HK-2 (cell line): ENCODE measurements around the gene EGR1.
A peak's percentile ranks its signal among the peaks of the same experiment; 100 is the strongest.
"Not testable (repeated sequence)": the region's sequence is repeated elsewhere in the genome, so short reads cannot be mapped to it uniquely, and the experiment has no call there.

Experiments used
- DNase-seq: peaks from one replicate; pipeline ENCODE4 v3.0.0-alpha.2; 2018; ENCODE audit not compliant: unreplicated experiment

The EGR1 gene

GRCh38 chr5:138469540-138470321 lies 4.5 kb downstream of the EGR1 start:
- DNase-seq: no peak

DNA sequence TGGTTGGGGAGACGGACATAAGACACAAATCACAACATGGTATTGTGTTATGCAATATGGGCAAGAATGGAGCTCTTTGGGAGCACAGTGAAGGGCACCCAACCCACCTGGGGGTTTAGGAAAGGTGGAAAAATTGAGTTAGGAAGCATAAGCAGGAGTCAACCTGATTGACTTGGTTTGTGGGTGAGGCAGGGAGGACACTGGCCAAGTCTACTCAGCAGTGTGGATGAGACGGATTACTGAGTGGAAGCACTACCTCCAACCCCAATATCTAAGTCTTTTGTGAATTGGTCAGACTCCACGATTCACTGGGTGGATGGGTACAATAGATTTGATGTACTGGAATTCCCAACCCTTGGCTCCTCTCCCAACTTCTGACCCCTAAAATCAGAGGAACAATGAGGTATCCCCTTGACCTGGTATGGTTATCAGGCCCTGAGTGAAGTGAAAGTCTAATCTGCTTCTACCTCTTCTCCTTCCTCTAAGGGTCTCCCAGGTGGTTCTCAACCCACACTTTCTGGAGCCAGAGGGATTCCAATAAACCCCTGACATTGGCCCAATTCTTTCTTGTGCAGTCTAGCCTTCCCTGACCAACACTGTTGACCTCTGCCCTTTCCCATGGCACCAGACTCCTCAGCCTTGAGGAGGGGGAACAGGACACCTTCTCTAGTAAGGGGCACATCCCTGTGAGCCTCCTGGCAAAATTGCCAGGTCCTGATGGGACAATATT lies 5.2 kb downstream of the EGR1 start:
- DNase-seq: no peak

DNA sequence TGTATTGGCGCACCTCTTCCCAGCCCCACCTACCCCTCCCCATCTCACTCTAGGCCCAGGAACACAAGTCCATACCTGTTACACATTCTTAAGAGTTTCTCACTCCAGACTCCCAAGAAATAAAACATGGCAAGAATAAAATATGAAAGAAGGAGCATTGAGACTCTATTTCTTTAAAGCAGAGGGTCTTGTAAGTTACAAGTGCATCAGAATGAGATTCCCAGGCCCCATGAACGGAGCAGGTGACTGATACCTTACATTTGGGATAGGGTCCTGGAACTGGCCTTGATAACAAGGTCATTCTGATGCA lies 5.7 kb downstream of the EGR1 start:
- DNase-seq: no peak

DNA sequence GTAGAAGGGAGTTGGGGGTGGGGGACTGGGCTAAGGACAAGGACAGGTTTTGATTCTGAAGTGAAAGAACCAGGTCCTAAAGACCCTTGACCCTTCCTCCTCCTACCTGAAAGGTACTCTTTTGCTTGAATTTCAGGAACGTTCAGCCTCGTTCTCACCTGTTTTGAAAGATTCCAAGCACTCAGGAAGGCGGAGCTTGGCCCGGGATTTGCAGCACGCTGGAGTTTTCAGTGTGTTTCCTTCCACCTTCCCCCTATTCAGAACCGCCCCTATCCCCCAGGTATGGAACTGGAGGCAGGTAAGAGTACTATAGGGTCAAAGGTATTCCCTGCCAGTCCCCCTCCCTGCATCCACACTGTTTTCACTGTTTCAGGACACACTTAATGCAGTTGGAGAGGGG lies 7.1 kb downstream of the EGR1 start:
- no peak for DNase-seq

DNA sequence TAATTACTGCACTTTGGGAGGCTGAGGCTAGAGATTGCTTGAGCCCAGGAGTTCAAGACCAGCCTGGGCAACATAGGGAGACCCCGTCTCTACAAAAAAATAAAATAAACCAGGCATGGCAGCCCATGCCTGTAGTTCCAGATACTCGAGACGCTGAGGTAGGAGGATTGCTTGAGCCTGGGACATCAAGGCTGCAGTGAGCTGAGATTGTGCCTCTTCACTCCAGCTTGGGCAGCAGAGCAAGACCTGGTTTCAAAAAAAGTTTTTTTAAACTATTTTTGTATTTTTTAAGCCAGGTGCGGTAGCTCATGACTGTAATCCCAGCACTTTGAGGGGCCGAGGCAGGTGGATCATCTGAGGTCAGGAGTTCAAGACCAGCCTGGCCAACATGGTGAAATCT lies 7.9 kb downstream of the EGR1 start:
- DNase-seq: not testable (repeated sequence)

- DNase-seq: no peak
Observed at GRCh38 chr5:138476918-138477317, 11.6 kb downstream of the EGR1 start.

DNA sequence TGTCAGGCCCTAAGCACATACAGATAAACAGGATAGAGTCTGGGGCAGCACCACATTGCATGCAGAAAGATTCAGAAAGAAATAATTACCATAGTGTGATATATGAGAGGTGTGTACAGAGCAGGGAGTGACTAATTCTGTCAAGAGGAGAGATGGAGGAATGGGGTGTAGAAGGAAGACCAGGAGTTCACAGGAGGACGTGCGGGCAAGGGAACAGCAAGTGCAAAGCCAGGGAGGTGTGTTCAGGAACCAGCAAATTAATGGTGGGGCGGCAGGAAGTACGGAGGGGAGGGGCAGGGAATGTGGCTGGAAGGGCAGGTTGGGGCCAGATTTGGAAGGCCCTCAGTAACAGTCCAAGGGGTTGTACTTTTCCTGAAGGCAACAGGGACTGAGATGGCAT lies 17.4 kb downstream of the EGR1 start:
- no peak for DNase-seq

GRCh38 chr5:138488481-138488945 lies 23.2 kb downstream of the EGR1 start:
- no peak for DNase-seq

- DNase-seq: no peak
Observed at GRCh38 chr5:138489683-138490061, 24.4 kb downstream of the EGR1 start.

GRCh38 chr5:138490648-138491283 lies 25.5 kb downstream of the EGR1 start:
- no peak for DNase-seq

- DNase-seq: no peak
Observed at GRCh38 chr5:138491284-138491648, 26.0 kb downstream of the EGR1 start.

DNA sequence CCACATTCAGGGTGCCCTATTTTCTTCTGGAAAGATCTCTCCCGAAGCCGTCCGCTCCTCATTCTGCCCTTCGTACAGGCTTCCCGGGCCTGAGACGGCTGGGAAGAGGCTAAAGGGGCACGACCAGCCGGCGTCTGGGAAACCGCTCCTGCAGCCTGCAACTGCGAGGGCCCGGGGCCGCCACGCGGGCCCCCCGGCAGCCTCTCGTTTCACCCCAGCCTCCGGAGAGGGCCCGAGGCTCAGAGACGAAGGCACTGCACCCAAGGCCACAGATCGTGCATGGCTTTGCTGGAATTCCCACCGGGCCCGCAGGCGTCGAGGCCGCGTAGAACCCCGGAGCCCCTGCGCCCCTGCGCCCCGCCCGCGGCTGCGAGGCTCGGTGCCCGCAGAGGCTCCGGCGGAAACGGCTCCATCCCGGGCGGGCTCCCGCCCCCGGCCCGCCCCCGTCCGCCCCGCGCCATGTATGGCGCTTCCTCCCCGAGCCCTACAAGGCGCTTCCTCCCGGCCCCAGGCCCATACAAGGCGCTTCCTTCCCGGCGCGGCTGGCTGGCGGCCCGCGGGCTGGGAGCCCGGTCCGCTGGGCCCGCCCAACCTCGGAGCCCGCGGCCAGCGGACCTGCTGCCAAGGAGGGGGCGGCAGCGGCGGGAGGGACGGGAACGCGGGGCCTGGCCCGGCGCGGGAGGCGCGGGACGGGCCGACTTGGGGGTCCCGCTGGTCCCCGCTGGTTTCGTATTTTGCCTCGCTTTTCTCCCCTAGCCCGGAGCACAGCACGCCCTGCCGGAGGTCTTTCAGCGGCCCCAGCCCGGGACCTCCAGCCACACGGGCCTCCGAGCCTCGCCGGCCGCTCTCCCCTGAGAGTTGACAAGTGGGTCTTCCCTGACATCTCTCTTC lies 26.6 kb downstream of the EGR1 start:
- DNase-seq: peak; percentile 81

DNA sequence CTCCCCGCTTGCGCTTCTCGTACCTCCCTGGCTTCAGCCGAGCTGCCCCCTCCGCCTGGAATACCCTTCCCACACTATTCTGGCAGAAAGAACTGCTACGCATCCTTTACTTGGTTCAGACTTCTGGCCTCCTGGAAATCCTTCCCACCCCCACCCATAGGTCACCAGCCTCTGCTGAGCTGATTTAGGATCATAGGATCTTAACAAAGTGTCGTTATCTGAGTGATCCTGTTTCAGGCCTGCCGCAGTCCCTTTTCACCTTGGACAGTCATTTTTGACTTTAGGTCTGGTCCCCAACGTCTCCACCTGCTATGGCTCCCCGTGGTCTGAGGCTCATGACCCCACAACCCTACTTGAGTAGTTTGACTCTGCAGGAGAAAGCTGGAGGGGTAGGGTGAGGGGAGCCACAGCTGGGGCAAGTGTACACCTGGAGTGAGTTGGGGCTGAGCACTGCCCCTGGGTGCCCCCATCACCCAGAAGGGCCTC lies 27.3 kb downstream of the EGR1 start:
- no peak for DNase-seq

- no peak for DNase-seq
Observed at GRCh38 chr5:138495351-138495750, 30.1 kb downstream of the EGR1 start.

GRCh38 chr5:138498376-138498775 lies 33.1 kb downstream of the EGR1 start:
- DNase-seq: no peak

DNA sequence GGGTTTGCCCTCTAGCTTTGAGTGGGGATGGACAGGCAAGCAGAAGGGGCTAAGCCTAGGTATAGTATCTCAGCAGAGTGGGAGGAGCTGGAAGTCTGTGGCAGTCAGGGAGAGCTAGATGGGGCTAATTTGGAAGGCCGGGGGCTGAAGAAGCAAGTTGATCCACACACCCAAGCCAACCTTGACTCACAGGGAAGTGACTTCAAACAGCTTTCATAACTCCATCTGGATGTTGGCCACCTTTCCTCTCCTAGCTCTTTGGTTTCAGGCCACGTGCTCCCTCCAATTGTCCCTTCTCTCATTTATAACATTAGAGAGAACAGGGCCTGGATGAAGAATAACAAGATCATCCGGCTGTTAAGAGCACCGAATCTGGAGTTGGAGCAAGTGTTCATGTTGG lies 36.8 kb downstream of the EGR1 start:
- no peak for DNase-seq

GRCh38 chr5:138502521-138502920 lies 37.2 kb downstream of the EGR1 start:
- no peak for DNase-seq

DNA sequence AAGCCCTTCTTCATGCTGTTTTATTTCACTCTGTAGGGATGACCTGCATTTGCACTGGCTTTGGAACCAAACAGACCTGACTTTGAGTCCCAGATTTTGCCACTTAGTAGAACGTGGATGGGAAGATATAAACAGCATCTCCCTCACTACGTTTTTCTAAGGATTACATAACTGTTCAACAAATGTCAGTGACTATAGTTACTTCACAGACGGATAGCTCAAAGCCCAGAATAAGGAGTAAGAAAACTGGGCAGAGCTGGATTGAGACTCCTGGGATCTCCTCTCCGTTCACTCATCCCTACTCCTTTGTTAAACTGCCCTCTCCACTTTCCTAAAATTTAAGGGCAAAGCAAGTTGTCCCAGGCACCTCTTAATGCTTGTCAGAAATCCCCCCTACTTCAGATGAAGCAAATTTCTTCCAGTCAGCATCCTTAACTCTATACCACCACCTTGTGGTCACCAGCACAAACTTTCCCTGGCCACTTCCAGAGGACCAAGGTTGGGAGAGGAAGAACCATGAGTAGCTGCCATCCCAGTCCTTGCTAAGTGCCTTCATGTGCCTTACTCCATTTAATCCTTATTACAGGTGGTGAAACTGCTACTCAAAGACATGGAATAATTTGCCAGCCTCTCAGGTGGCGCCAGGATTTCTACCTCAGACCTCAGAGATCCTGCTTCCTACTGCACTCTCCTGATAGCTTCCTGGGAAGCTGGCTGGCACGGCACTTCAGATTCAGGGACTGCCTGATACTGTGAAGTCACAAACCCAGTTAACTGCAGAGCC lies 38.4 kb downstream of the EGR1 start:
- peak; percentile 24 for DNase-seq

- DNase-seq: no peak
Observed at GRCh38 chr5:138504799-138505198, 39.5 kb downstream of the EGR1 start.

- DNase-seq: no peak
Observed at GRCh38 chr5:138506370-138507306, 41.4 kb downstream of the EGR1 start.
